Smooth muscle cell (in vitro differentiated cells): ENCODE measurements around the gene PLEKHA3. TPM values are rescaled to one million over a fixed set of nuclear protein-coding genes. Genes with fewer than 3 reads are reported as not detected.

ENCODE experiments used
- DNase-seq: peaks from one replicate; lab custom pipeline; 2025; ENCODE audit not compliant: unreplicated experiment; lab: John Stamatoyannopoulos, UW
- H2AFZ ChIP-seq: fragments of 200-600 bp; sonication (generic); 2 replicates; pipeline ENCODE4 v1.6.0; 2016; ENCODE audit warnings: antibody characterized with exemption, low read depth, mild to moderate bottlenecking
- H3F3A ChIP-seq: fragments of 200-600 bp; sonication (generic); 2 replicates; pipeline ENCODE4 v1.6.0; 2017; ENCODE audit warnings: antibody characterized with exemption, low read depth
- H3K27ac ChIP-seq: fragments of 200-600 bp; sonication (generic); 2 replicates; pipeline ENCODE4 v1.5.1; 2016; ENCODE audit warnings: low read depth, mild to moderate bottlenecking
- H3K27me3 ChIP-seq: fragments of 200-600 bp; sonication (generic); 2 replicates; pipeline ENCODE4 v1.6.1; 2016; ENCODE audit warnings: low read depth, mild to moderate bottlenecking
- H3K36me3 ChIP-seq: fragments of 200-600 bp; sonication (generic); 2 replicates; pipeline ENCODE4 v1.5.1; 2016; ENCODE audit warnings: low read depth
- H3K4me1 ChIP-seq: fragments of 200-600 bp; sonication (generic); 2 replicates; pipeline ENCODE4 v1.5.1; 2016; ENCODE audit warnings: low read depth
- H3K4me2 ChIP-seq: fragments of 200-600 bp; sonication (generic); 2 replicates; pipeline ENCODE4 v1.6.0; 2016; ENCODE audit warnings: mild to moderate bottlenecking
- H3K4me3 ChIP-seq: fragments of 200-600 bp; sonication (generic); 2 replicates; pipeline ENCODE4 v1.5.1; 2016; ENCODE audit warnings: mild to moderate bottlenecking
- H3K79me2 ChIP-seq: fragments of 200-600 bp; sonication (generic); 2 replicates; pipeline ENCODE4 v1.6.0; 2016; ENCODE audit warnings: low read depth, mild to moderate bottlenecking
- H3K9ac ChIP-seq: fragments of 200-600 bp; sonication (generic); 2 replicates; pipeline ENCODE4 v1.6.0; 2016; ENCODE audit warnings: low read depth
- H3K9me3 ChIP-seq: fragments of 200-600 bp; sonication (generic); replicated peaks from 2 replicates; pipeline ENCODE4 v1.5.1; 2016; ENCODE audit warnings: low read depth
- H4K20me1 ChIP-seq: fragments of 200-600 bp; sonication (generic); 2 replicates; pipeline ENCODE4 v1.6.0; 2016; ENCODE audit warnings: low read depth
- CTCF ChIP-seq: fragments of 200-600 bp; sonication (generic); IDR thresholded peaks from 2 replicates; pipeline ENCODE4 v1.5.1; 2017; ENCODE audit warnings: borderline replicate concordance, mild to moderate bottlenecking, antibody characterized with exemption; ENCODE audit not compliant: insufficient read depth, poor library complexity, severe bottlenecking
- WGBS: methylation state at CpG from one replicate; pipeline ENCODE4 v1.1.7; 2016; ENCODE audit warnings: low lambda C conversion rate; 5-methylcytosine and 5-hydroxymethylcytosine counted together
- polyA plus RNA-seq: library from polyadenylated mRNA; unstranded; fragments of >200 nt; fragmentation: Nextera tagmentation; extraction: Ambion mirVana; gene quantifications from 2 replicates; pipeline ENCODE4 v1.2.1, GENCODE V29; 2016
- total RNA-seq: library from RNA; depleted of rRNA; stranded (reverse); fragments of >200 nt; gene quantifications from 2 replicates; pipeline ENCODE4 v1.2.3, GENCODE V29; 2014

PLEKHA3 gene
- total and polyA plus RNA-seq, 2 experiments from 2014 or later, result 9.9 to 37.9 TPM

DNA sequence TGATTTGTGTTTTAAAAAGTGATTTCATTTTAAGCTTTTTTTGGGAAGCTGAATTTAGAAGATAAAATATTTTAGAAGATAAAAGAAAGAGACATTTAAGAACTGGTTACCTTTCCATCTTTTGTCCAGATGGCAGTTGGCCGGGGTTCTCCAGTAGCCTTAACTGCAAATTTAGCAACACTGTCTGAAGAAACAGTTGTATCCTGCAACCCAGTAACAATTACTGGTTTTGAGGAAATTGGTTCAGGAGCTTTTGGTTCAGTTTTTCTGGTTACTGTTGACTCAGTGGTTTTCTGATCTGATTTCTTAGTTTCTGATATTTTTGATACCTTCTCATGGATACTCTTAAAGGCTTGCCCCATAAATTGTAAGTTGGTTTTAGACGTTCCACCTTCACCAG, 49.9 kb downstream of the PLEKHA3 start:
- no peak for TF ChIP-seq CTCF
- Histone ChIP-seq H3K4me3 (no peak overlapping the region), H3K36me3 (no peaks in the 10 kb centered on the region), H3K27me3 (no peaks in the 10 kb centered on the region), H3K27ac (no peak overlapping the region), H3F3A (no peaks in the 10 kb centered on the region), H3K9ac (no peak overlapping the region), H3K9me3 (no peaks in the 10 kb centered on the region), H4K20me1 (peaks cover 29% of the 10 kb centered on the region), H2AFZ (no peak overlapping the region), H3K4me2 (no peak overlapping the region), H3K79me2 (peaks cover 76% of the 10 kb centered on the region), H3K4me1 (no peaks in the 10 kb centered on the region)
- WGBS, result 96% methylated on average over 2 of the region's 2 CpGs
- DNase-seq, result no peak

- no peaks in the 10 kb centered on the region for H3K27me3 ChIP-seq
- 87% methylated on average over 8 of the region's 8 CpGs for WGBS
- H3K4me3 ChIP-seq, result no peak overlapping the region
- peaks cover 78% of the 10 kb centered on the region for H3K79me2 ChIP-seq
- no peak overlapping the region for H3K27ac ChIP-seq
- DNase-seq, result no peak
- no peaks in the 10 kb centered on the region for H3K9me3 ChIP-seq
- H3K36me3 ChIP-seq, result no peaks in the 10 kb centered on the region
- no peaks in the 10 kb centered on the region for H3K4me1 ChIP-seq
- no peak overlapping the region for H3K9ac ChIP-seq
- no peak overlapping the region for H3K4me2 ChIP-seq
- TF ChIP-seq CTCF, result no peak
- peaks cover 29% of the 10 kb centered on the region for H4K20me1 ChIP-seq
- H2AFZ ChIP-seq, result no peak overlapping the region
- H3F3A ChIP-seq, result no peaks in the 10 kb centered on the region
Measured at GRCh38 chr2:178530625-178531142, 50.4 kb downstream of the PLEKHA3 start.

DNA sequence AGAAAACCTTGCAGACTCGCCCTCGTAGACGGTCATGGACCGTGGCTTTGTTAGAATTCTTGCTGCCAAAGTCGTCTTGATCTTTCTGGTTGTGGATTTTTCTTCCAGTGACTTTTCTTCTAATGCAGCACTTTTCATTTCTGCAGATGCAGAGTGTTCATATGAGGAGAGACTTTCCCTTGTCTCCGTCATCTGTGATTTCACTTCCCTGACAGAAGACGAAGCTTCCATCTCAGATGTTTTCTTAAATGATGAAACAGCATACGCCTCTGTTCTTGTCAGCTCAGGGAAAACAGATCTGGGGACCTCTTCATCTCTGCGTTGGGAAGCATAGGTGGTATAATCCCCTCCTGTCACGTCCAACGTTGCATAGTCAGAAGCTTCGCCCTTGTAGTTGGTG, 50.9 kb downstream of the PLEKHA3 start:
- no peak for TF ChIP-seq CTCF
- no peak for DNase-seq
- no peaks in the 10 kb centered on the region for H3K4me1 ChIP-seq
- H3K27me3 ChIP-seq, result no peaks in the 10 kb centered on the region
- no peaks in the 10 kb centered on the region for H3F3A ChIP-seq
- peaks cover 76% of the 10 kb centered on the region for H3K79me2 ChIP-seq
- H3K4me2 ChIP-seq, result no peak overlapping the region
- H2AFZ ChIP-seq, result no peak overlapping the region
- no peaks in the 10 kb centered on the region for H3K36me3 ChIP-seq
- H3K9me3 ChIP-seq, result no peaks in the 10 kb centered on the region
- 98% methylated on average over 12 of the region's 12 CpGs for WGBS
- no peak overlapping the region for H3K9ac ChIP-seq
- no peak overlapping the region for H3K4me3 ChIP-seq
- peaks cover 29% of the 10 kb centered on the region for H4K20me1 ChIP-seq
- no peak overlapping the region for H3K27ac ChIP-seq

DNA sequence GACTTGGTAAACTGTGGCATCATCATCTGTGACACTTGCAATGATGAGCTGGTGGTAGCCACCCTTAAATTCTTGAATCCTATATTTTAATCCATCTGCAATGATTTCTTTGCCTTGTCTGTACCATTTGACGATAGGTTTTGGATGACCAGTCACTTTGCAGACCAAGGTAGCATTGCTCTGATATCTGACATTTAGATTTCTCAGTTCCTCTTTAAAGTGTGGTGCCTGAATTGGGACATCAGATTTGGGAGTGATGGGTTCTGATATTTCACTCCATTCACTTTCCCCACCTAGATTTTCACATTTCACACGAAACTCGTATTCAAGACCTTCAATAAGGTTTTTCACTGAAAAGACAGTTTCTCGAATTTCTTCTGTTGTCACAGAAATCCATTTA, 55.8 kb downstream of the PLEKHA3 start:
- DNase-seq, result no peak
- H3K4me1 ChIP-seq, result no peaks in the 10 kb centered on the region
- WGBS, result 97% methylated on average over 4 of the region's 4 CpGs

More for the DNA sequence above, 55.8 kb downstream of the PLEKHA3 start:
- Histone ChIP-seq H3K4me2 (no peak overlapping the region), H3K9ac (no peak overlapping the region), H2AFZ (no peak overlapping the region), H3K79me2 (peaks cover 28% of the 10 kb centered on the region), H4K20me1 (no peaks in the 10 kb centered on the region), H3K36me3 (peaks cover 8% of the 10 kb centered on the region), H3F3A (no peaks in the 10 kb centered on the region), H3K4me3 (no peak overlapping the region), H3K27me3 (no peaks in the 10 kb centered on the region), H3K9me3 (no peaks in the 10 kb centered on the region), H3K27ac (no peak overlapping the region)
- TF ChIP-seq CTCF, result no peak
